Endothelial cell of umbilical vein (primary cell): ENCODE measurements around the gene ROMO1. TPM values are rescaled to one million over a fixed set of nuclear protein-coding genes. Genes with fewer than 3 reads are reported as not detected.
"Not testable (repeated sequence)": the region's sequence is repeated elsewhere in the genome, so short reads cannot be mapped to it uniquely, and the experiment has no call there.

Source experiments
- BruUV-seq: library from RNA; stranded (reverse); fragments of 400-500 nt; replicated peaks from 2 replicates; lab custom pipeline; 2021; lab: Mats Ljungman, UMichigan
- CTCF ChIA-PET: fragments of 300-600, 350-600 bp; sonication (Branson Sonifier 250); formaldehyde crosslinking; loops from one replicate; lab custom pipeline; 2021; ENCODE audit warnings: antibody characterized with exemption, inconsistent platforms; lab: Charles Lee
- POLR2A ChIA-PET: fragments of 300-600, 350-600 bp; sonication (Branson Sonifier 250); formaldehyde crosslinking; loops from one replicate; lab custom pipeline; 2021; ENCODE audit warnings: antibody characterized with exemption, inconsistent platforms; lab: Charles Lee
- DNase-seq: peaks from one replicate; pipeline ENCODE4 v3.0.0-alpha.2; 2011; ENCODE audit warnings: low read depth, low spot score
- FAIRE-seq: peaks from 2 replicates; lab custom pipeline; 2011; peaks lifted over from hg19 to GRCh38; lab: Jason Lieb, UNC
- H2AFZ ChIP-seq: 2 replicates; pipeline ENCODE4 v1.6.0; 2012; ENCODE audit warnings: low read depth, low read length, control low read depth, inconsistent platforms
- H3K27ac ChIP-seq: 2 replicates; pipeline ENCODE4 v1.5.1; 2011; ENCODE audit warnings: low read depth, mild to moderate bottlenecking, control low read depth, low read length, moderate library complexity; ENCODE audit not compliant: insufficient read depth
- H3K27me3 ChIP-seq, 2 experiments: 2 replicates each; pipeline versions ENCODE4 v1.6.0 to v1.6.1; 2011; ENCODE audit warnings: low read length in 2 of 2, mixed read lengths in 1 of 2; ENCODE audit not compliant: control insufficient read depth in 2 of 2, insufficient read depth in 2 of 2
- H3K36me3 ChIP-seq, 2 experiments: 2 replicates in 1 of 2; 3 replicates in 1 of 2; pipeline ENCODE4 v1.5.1; 2011; ENCODE audit warnings: low read length in 2 of 2, mild to moderate bottlenecking in 1 of 2, moderate library complexity in 1 of 2; ENCODE audit not compliant: control insufficient read depth in 2 of 2, insufficient read depth in 2 of 2; ENCODE audit errors: extremely low read depth in 1 of 2
- H3K4me1 ChIP-seq: 3 replicates; pipeline ENCODE4 v1.5.1; 2011; ENCODE audit warnings: mild to moderate bottlenecking, low read length; ENCODE audit not compliant: control insufficient read depth, insufficient read depth; ENCODE audit errors: extremely low read depth
- H3K4me2 ChIP-seq: 2 replicates; pipeline ENCODE4 v1.6.1; 2011; ENCODE audit warnings: low read length, control low read depth, mixed read lengths; ENCODE audit not compliant: insufficient read depth
- H3K4me3 ChIP-seq, 3 experiments: fragments of 200-600 bp in 1 of 3; sonication (generic), shearing (Covaris generic) in 1 of 3; replicated peaks in 1 of 3; 2 replicates each; pipeline ENCODE4 v1.5.1; 2011 to 2016; ENCODE audit warnings: control low read depth in 3 of 3, low read length in 3 of 3, mild to moderate bottlenecking in 2 of 3, inconsistent platforms in 1 of 3, low read depth in 1 of 3, moderate library complexity in 1 of 3; ENCODE audit not compliant: insufficient read depth in 1 of 3
- H3K79me2 ChIP-seq: 2 replicates; pipeline ENCODE4 v1.6.0; 2012; ENCODE audit warnings: low read length, inconsistent platforms; ENCODE audit not compliant: control insufficient read depth, insufficient read depth
- H3K9ac ChIP-seq: replicated peaks from 2 replicates; pipeline ENCODE3; 2011; ENCODE audit warnings: low read length, control low read depth; ENCODE audit not compliant: insufficient read depth; ENCODE audit errors: extremely low read depth
- H3K9me1 ChIP-seq: replicated peaks from 3 replicates; pipeline ENCODE4 v1.6.0; 2011; ENCODE audit warnings: mild to moderate bottlenecking, low read length; ENCODE audit not compliant: control insufficient read depth, insufficient read depth; ENCODE audit errors: extremely low read depth
- H3K9me3 ChIP-seq: replicated peaks from 2 replicates; pipeline ENCODE4 v1.5.1; 2012; ENCODE audit warnings: low read length, inconsistent platforms; ENCODE audit not compliant: control insufficient read depth, insufficient read depth
- H4K20me1 ChIP-seq: replicated peaks from 2 replicates; pipeline ENCODE3; 2011; ENCODE audit warnings: mild to moderate bottlenecking, low read length; ENCODE audit not compliant: control insufficient read depth, insufficient read depth; ENCODE audit errors: extremely low read depth
- dilution Hi-C: fragments of 300-500 bp; cut with MboI; formaldehyde crosslinking; loops from one replicate; pipeline ENCODE4 v1.15.0; 2019; ENCODE audit warnings: low sequenced_read_pairs; ENCODE audit not compliant: extremely low pct_ligation_motif_present
- intact Hi-C: fragments of 100-400 bp; cut with micrococcal nuclease; formaldehyde crosslinking; loops from one replicate; pipeline ENCODE4 v1.10.0; 2022
- polyA plus RNA-seq, 4 experiments: library from polyadenylated mRNA; depleted of rRNA in 3 of 4; stranded (reverse) in 3 of 4; unstranded in 1 of 4; fragments of >200 nt; gene quantifications; 2 replicates each; pipeline versions ENCODE4 v1.2.1 to v1.2.3, GENCODE V29; 2011 to 2012; ENCODE audit warnings: missing spikeins in 1 of 4
- total RNA-seq: library from RNA; stranded (reverse); gene quantifications from 2 replicates; pipeline ENCODE4 v1.2.3, GENCODE V29; 2021

The ROMO1 gene
- total and polyA plus RNA-seq, 2 donors (not counting 3 experiments of a cell fraction or from before 2014, with no cell fraction given) = 174 to 1,099 TPM

DNA sequence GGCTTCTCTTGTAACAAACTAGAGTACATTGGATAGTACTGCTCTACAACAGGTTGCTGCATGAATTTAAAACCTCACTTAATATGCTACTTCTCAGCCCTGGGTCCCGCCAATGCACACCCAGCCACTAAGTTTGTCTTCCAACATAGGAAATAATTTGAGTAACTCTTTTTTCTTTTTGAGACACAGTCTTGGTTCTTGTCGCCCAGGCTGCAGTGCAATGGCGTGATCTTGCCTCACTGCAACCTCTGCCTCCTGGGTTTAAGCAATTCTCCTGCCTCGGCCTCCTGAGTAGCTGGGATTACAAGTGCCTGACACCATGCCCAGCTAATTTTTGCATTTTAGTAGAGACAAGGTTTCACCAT is 24.1 kb downstream of the ROMO1 start:
- DNase-seq, H3K27me3 ChIP-seq, H3K4me3 ChIP-seq, FAIRE-seq, H3K4me2 ChIP-seq, H3K27ac ChIP-seq, H3K4me1 ChIP-seq, CTCF ChIA-PET, intact Hi-C loops, H3K9me1 ChIP-seq, dilution Hi-C loops, BruUV-seq, H4K20me1 ChIP-seq, H3K9me3 ChIP-seq, H2AFZ ChIP-seq, H3K9ac ChIP-seq: not testable (repeated sequence)
- Histone ChIP-seq H3K36me3 (peaks cover 54 to 65% of the 10 kb centered on the region in 2 experiments), H3K79me2 (peaks cover 86% of the 10 kb centered on the region)
- POLR2A ChIA-PET = interaction anchor here (1.3 kb wide), 1 partner anchor 10 kb away, joined by 4 read pairs; no protein-coding TSS in a partner anchor

DNA sequence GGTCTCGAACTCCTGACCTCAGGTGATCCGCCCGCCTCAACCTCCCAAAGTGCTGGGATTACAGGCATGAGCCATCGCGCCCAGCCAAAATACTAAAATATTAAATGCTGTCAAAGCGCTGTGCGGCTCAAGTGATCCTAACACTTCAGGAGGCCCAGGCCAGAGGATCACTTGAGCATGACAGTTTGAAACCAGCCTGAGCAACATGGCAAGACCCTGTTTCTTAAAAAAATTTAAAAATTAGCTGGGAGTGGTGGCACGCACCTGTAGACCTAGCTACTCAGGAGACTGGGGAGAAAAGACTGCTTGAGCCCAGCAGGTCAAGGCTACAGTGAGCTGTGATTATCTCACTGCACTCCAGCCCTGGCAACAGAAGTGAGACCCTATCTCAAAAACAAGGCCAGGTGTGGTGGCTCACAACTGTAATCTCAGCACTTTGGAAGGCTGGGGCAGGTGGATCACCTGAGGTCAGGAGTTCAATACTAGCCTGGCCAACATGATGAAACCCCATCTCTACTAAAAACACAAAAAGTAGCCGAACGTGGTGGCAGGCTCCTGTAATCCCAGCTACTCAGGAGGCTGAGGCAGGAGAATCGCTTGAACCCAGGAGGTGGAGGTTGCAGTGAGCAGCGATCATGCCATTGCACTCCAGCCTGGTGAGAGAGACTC is 24.6 kb downstream of the ROMO1 start:
- H3K27ac ChIP-seq, H3K9me1 ChIP-seq, H3K4me3 ChIP-seq, H2AFZ ChIP-seq, H3K4me1 ChIP-seq, intact Hi-C loops, H3K27me3 ChIP-seq, CTCF ChIA-PET, BruUV-seq, dilution Hi-C loops, H3K4me2 ChIP-seq, H3K9me3 ChIP-seq, DNase-seq, FAIRE-seq, H3K9ac ChIP-seq, H4K20me1 ChIP-seq: not testable (repeated sequence)
- peaks cover 52 to 65% of the 10 kb centered on the region in 2 experiments for H3K36me3 ChIP-seq
- POLR2A ChIA-PET = interaction anchor here (1.3 kb wide), 1 partner anchor 9 kb away, joined by 4 read pairs; no protein-coding TSS in a partner anchor
- H3K79me2 ChIP-seq = peaks cover 86% of the 10 kb centered on the region
